HG03039 (cell line): ENCODE measurements around the gene PLCB1.
"Not testable (repeated sequence)": the region's sequence is repeated elsewhere in the genome, so short reads cannot be mapped to it uniquely, and the experiment has no call there.

Source experiments
- ATAC-seq: cut with Tn5 transposase; IDR thresholded peaks from one replicate; pipeline ENCODE4 v1.9.1; 2021; ENCODE audit warnings: mild to moderate bottlenecking, moderate library complexity; ENCODE audit not compliant: unreplicated experiment

Gene PLCB1

GRCh38 chr20:8431538-8432434 lies 299.7 kb downstream of the PLCB1 start:
- ATAC-seq: no peak

DNA sequence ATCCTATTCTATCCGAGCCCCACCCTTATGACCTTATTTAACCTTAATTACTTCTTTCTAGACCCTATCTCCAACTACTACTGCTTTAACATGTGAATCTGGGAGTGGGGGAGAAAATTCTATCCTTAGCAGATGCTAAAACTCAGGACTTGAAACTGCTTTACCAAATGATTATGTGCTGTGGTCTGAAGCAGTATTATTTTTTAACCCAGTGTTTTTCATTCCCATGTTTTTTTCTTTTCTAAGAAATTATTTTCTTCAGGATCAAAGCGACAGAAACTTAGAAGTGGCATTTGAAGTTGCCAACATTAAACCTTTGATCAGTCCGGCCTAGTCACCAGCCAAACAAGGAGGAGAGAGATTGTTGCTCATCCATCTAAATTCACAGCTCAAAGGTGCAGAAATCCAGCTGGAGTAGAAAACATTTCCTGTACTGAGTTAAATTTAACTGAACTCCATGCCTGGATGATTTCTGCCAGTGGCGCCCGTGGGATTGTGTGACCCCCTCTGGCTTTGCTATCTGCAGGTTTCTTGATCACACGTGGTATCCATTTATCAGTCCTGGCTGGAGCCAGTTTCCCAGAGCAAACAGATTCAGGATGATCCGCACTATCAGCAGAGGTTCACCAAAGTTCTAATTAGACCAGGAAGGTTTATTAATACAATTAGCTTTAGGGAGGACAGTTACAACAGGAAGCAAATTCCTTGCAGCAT lies 300.5 kb downstream of the PLCB1 start:
- no peak for ATAC-seq

DNA sequence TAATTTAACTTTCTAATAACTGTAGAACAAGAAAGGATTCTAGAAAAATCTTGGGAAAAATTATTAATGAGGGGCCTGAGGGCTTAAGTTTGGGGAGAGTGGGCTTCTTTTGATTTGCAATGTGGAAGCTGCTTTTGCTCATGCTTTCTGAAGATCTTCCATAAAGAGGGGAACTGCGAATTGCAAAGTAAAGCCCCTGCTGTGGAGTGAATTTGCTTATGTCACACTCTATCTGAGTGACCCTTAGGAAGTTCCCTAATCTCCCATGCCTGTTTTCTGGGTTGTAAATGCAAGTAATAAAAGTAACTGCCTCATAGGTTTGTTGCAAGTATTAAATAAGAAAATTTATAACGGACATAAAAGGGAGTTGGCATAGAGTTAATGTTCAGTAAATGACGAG lies 301.2 kb downstream of the PLCB1 start:
- ATAC-seq: no peak

- no peak for ATAC-seq
These were observed 302.3 kb downstream of the PLCB1 start for GRCh38 chr20:8434326-8434876.

DNA sequence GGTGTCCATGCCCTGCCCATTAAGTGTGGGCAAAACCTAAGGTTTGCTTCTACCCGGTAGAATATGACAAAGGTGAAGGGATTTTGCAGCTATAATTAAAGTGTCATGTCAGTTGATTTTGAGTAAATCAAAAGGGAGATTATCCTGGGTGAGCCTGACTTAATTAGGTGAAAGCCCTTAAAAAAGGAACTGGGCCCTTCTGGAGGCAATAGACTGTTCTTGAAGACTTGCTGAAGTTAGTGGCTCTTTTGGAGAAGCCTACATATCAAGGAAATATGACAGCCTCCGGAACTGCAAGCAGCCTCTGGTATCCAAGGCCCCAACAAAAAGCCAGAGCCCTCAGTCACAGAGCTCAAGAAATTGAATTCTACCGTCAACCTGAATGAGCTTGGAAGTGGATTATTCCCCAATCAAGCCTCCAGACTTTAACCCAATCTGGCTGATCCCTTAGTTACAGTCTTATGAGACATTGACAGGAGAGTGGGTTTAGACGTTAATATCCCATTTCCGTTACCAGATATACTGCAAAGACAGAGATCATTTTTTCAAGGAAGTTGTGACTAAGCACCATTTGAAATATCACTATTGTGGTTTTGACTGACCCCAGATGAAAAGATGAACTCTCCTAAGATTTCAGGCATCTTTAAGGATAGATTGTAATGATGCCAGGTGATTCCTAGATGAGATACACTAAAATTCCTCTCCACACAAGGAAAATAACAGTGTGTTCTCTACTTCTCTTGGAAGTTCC lies 303.4 kb downstream of the PLCB1 start:
- no peak for ATAC-seq

- not testable (repeated sequence) for ATAC-seq
These were observed 304.9 kb downstream of the PLCB1 start for GRCh38 chr20:8436938-8437337.

DNA sequence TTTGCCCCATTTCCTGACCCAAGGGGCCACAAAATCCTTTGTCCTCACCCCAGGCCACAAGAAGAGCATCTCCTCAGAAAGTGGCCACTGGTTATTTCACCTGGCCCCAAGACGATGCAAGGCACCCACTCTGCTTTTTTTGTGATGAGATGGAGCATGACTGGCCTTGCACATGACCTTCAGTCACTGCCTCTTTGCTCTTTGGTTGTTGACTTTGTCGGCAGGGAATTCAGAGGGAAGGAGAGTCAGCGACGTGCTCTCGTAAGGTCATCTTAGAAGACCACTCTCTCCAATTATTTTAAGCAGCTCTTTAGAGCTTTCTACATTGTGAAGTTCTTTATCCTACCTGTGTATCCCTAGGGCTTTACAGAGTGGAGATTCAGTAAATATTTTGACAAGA lies 306.7 kb downstream of the PLCB1 start:
- ATAC-seq: no peak

DNA sequence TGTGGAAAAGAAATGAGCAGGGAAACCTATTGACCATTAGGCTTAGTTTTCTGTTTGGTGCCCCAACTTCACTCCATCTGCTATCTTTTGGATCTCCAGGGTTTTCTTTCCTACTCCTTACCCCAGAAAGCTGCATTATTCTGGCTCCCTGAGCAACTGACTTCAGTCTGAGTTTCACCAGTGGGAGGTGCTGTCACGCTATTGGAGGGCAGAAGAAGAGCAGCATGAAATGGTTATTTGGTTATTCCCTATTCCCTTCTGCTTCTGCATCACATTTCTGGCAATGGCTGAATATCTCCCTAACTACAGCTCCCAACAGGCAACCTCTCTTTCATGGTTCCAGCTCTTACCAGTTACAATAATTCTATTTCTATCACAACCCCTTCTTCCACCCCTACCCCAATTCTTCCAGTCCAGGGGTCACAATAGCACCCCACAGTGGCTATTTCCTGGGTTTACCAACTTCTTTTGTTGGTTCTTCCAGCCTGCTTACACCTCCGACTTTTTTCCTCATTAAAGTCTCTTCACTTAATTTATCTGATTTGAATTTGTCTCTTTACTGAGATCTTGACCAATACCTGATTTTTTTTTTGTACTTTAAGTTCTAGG lies 311.5 kb downstream of the PLCB1 start:
- ATAC-seq: no peak

DNA sequence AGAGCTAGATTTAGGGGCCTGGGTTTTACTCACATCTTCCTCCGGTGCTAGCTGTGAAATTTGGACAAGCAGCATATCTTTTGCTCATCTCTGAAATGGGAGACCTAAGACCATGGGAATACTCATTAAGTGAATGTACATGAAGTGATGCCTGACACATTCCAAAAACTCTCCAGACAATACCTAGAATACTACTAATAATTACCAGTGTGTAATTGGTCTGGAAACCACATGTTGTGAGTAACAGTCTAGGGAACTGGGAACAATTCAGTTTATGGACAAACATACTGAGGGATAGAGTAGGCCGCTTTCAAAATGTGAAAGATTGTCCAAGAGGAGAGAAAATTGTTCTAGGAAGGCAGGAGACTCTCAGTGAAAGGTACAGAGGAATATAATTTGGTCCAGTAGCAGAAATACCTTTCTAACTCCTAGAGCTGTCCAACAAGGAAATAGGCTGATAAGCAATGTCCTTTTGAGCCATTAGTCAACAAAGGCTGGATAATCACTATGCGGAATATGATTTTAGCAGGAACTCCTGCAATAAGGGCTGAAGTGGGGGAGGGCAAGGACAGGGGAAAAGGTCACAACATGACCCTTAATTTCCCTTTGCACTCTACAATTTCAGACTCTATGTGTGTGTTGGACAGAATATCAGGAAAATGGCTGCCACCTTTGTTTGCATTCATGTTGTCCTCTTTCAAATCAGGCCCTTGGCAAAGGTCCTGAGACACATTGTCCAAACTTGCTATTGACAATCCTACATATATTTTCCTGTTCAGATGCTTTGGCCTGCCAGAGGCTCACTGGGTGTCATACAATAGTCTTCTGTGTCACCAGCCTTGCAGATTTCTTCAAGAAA lies 315.4 kb downstream of the PLCB1 start:
- no peak for ATAC-seq

DNA sequence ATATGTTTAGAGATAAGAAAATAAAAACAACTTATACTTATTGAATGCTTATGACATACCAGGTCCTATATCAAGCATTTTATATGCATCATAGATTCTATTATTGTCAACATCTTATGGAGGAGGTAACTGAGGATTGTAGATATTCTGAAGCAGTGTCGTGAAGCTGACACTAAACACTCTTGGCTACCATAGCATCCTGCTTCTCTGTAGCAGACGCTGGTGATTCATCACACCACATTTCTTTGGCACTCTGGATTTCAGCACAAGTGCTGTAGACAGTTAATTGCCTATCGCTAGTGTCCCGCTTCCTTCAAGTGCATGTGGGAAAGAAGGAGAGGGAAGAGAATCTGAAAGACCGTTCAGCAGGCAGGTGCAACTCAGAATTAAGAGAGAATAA lies 317.1 kb downstream of the PLCB1 start:
- ATAC-seq: no peak

DNA sequence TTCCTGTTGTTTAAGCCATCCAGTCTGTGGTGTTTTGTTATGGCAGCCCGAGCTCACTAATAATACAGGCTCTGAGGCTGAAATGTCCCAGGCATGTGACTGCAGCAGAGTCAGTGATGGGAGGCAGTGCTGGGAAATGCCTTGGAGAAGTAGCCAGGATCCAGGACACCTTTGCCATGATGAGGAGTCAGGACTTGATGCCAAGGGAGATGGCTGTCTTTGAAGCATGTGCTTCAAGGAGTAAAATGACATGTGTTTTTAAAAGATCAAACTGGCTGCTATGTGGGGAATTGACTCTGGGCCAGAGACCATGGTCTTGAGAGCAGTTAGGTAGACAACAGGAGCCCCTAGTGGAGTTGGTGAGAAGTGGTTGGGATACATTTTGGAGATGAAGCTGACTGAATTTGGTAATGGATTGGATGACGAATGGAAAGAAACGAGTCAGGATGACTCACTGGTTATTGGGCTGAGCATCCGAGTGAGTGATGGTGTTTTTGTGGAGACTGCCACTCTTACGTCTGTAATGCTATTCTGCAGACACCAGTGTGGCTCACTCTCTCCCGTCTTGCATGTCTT lies 322.2 kb downstream of the PLCB1 start:
- ATAC-seq: no peak

DNA sequence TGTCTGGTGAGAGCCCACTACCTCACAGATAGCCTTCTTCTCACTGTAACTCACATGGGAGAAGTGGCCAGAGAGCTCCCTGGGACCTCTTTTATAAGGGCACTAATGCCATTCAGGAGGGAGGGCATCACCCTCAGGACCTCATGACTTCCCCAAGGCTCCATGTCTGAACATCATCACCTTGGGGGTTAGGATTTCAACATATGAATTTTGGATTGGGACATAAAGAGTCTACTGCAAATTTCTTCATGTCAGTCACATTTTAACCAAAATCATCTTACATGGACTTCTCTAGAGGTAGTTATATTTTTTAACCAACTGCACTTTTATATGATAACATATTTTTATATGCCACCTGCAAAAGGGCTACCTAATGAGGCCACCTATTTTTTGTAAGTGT lies 324.7 kb downstream of the PLCB1 start:
- no peak for ATAC-seq

DNA sequence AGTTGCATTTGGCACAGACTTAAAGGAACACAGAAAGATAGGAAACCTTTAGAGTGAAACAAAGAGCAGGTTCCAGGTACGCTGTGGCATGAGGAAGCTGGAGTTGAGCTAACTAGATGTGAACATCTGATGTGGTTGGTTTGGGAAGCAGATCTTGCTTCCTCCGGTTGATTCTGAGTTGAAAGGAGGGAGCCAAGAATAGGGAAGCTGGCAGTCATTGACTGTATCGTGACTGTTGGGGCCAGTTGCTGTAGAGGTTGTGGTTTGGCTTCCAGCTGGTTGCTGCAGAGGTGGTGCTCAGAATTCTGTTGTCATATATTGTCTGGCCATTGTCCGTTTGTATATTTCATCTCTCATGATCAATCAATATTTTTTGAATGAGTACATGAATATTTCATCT lies 325.9 kb downstream of the PLCB1 start:
- ATAC-seq: no peak

DNA sequence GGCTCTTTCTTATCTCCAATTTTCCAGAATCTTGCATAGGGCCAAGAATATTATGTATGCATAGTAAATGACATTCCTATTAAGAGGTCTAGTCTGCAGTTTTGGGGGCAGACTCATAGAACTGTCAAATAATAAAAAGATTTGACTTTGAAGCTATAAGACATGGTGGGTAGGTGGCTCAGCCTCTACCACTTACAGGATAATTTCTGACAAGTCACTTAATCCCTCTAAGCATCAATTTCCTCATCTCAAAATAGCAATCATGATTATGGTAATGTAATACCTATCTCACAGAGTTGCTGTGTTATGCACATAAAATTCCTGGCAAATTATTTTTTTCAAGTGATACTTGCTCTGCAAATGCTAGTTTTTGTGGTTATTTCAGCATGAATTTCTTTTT lies 329.1 kb downstream of the PLCB1 start:
- no peak for ATAC-seq

DNA sequence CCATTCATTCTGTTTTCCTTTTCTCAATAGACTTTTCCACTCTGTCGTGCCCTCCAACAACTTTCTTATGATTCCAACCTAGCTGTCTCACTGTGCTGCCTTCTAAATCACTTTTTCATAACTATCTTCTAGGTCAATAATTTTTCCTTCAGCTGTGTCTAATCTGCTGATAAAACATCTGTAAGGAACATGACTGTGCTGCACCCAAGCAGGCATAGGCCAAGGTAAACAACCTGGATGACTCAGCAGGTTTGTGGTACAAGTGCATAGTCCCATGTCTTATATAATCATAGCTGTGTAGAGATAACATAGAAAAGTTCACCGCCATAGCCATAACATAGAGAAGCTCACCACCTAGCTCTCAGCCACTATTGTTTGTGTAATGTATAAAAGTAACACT lies 332.3 kb downstream of the PLCB1 start:
- no peak for ATAC-seq

GRCh38 chr20:8466781-8467180 lies 334.7 kb downstream of the PLCB1 start:
- ATAC-seq: not testable (repeated sequence)

DNA sequence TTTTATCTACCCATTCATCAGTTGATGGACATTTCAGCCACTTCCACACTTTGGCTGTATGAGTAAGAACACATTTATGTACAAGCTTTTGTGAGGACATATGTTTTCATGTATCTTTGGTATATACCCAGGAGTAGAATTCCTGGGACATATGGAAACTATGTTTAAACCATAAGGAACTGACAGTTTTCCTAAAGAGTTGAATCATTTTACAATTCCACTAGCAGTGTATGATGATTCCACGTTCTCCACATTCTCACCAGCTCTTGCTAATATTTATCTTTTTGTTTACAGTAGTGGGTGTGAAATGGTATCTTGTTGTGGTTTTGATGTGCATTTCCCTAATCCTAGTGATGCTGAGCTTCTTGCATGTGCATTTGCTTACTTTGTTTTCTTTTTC lies 338.1 kb downstream of the PLCB1 start:
- no peak for ATAC-seq

DNA sequence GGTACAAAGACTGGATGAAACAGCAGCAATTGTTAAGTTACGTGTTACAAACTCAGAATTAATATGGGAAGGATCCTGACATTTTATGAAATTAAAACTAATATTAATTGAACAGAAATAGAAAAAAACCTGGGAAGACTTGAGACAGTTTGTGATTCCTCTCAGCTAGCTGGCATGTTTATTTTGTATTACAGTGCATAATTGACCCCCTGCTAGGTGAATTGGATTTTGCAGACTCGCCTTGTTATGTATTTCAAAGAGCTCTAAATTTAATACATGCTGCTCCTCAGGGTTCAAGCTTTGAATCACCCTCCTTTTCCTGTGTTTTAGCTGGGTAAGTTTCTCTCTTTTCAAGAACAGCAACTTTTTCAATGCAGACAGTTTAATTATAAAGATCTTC lies 339.4 kb downstream of the PLCB1 start:
- no peak for ATAC-seq

DNA sequence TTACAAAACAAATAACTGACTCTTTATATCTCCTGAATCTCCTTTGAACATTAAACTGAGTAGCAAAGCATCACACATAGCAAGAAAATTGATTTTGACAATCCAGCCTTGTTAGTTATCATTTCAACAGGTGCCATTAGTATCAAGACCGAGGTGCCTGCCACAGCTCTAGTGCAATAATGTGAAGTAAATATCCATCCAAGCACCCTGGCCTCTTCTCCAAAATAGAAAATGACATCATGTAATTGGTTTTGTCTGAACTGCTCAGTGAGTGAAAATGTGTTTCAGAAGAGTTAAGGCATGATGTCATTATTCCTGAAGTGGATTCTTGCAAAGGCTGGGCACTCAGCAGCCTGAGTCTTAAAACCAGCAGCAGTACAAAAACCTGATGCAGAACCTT lies 341.4 kb downstream of the PLCB1 start:
- ATAC-seq: no peak
